ENCODE measurements around the gene XPNPEP2. TPM values are rescaled to one million over a fixed set of nuclear protein-coding genes. Genes with fewer than 3 reads are reported as not detected.

The XPNPEP2 gene
- polyA plus RNA-seq, 3 donors = 0.19 TPM; not detected in 2

DNA sequence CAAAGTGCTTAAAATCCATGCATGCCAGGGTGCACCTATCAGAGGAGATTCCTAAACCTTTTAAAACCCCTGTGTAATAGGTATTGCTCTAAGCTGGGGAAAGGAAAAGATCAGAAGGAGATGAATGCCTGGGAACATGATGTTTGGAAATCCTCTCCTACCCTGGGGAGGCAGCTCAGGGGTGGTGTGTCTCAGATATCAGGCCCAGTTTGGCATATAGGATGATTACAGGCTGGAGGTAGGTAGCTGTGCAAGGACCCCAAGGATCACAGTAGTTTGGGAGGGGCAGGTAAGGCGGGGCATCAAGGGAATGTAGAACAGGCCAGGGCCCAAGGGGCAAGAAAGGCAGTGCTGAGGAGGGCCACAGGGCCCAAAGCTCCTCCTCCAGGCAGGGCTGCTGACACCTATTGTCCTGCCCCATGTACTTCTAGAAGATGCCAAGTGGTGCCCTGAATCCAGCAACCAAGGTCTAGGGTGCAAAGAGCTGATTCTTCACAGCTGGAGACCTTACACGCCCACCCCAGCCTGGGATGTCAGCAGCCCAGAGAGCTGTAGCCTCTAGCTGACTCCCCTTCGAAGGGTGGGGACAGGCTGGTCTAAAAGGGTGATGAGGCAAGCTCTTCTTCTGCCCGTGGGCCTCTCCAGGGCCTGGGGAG, 58.6 kb downstream of the XPNPEP2 start:
- H4K20me1 ChIP-seq (ENCODE audit: insufficient read depth, low read length) = peaks cover 51% of the 10 kb centered on the region
- no peak overlapping the region for H3K4me3 Mint-ChIP-seq
- intact Hi-C loops (cut with micrococcal nuclease) = no loop called here

GRCh38 chrX:129798456-129798855, 59.7 kb downstream of the XPNPEP2 start:
- Histone ChIP-seq H3K4me3 (replicated peaks in 1 of 3; ENCODE audit: low read depth in 2 of 3, low read length in 3 of 3) (no peak overlapping the region), H3K4me1 (ENCODE audit: control insufficient read depth in 1 of 2, insufficient read depth in 2 of 2, low read length in 2 of 2) (peaks cover 11 to 21% of the 10 kb centered on the region in 2 donors), H3K9me3 (replicated peaks in 1 of 2; ENCODE audit: control insufficient read depth in 1 of 2, insufficient read depth in 1 of 2, low read length in 2 of 2) (no peaks in the 10 kb centered on the region), H3K36me3 (replicated peaks in 1 of 2; ENCODE audit: control insufficient read depth in 1 of 2, insufficient read depth in 2 of 2, low read length in 2 of 2) (peaks cover 43 to 56% of the 10 kb centered on the region in 2 donors), H2AFZ (ENCODE audit: insufficient read depth, low read depth, low read length, poor library complexity, severe bottlenecking) (no peak overlapping the region), H3K27me3 (ENCODE audit: control insufficient read depth in 2 of 2, insufficient read depth in 2 of 2, low read length in 2 of 2) (no peaks in the 10 kb centered on the region), H3K9ac (ENCODE audit: insufficient read depth, low read length, poor library complexity, severe bottlenecking) (no peak overlapping the region), H3K79me2 (ENCODE audit: insufficient read depth, low read length) (no peaks in the 10 kb centered on the region), H3K27ac (ENCODE audit: low read depth in 1 of 2, low read length in 2 of 2) (peak overlapping the region; percentile 38 to 42), H4K20me1 (ENCODE audit: insufficient read depth, low read length) (peaks cover 40% of the 10 kb centered on the region), H3K4me2 (replicated peaks; ENCODE audit: extremely low read depth, low read length, poor library complexity, severe bottlenecking) (no peak overlapping the region)
- Mint-ChIP-seq H3K4me1 (peaks cover 31% of the 10 kb centered on the region), H3K36me3 (peaks cover 35 to 51% of the 10 kb centered on the region in 2 donors), H3K4me3 (no peak overlapping the region), H3K27ac (peak overlapping the region in 6 of 7 donors; percentile 35 to 87 (median 76)), H3K27me3 (ENCODE audit: low read depth in 3 of 3) (peaks cover 0 to 11% (median 0%) of the 10 kb centered on the region in 3 donors), H3K9me3 (no peaks in the 10 kb centered on the region)
- WGBS (ENCODE audit: insufficient coverage) = no CpG with 5 or more reads among the region's 3 CpGs
- intact Hi-C loops (cut with micrococcal nuclease) = no loop called here
- TF ChIP-seq, protein P1, sequence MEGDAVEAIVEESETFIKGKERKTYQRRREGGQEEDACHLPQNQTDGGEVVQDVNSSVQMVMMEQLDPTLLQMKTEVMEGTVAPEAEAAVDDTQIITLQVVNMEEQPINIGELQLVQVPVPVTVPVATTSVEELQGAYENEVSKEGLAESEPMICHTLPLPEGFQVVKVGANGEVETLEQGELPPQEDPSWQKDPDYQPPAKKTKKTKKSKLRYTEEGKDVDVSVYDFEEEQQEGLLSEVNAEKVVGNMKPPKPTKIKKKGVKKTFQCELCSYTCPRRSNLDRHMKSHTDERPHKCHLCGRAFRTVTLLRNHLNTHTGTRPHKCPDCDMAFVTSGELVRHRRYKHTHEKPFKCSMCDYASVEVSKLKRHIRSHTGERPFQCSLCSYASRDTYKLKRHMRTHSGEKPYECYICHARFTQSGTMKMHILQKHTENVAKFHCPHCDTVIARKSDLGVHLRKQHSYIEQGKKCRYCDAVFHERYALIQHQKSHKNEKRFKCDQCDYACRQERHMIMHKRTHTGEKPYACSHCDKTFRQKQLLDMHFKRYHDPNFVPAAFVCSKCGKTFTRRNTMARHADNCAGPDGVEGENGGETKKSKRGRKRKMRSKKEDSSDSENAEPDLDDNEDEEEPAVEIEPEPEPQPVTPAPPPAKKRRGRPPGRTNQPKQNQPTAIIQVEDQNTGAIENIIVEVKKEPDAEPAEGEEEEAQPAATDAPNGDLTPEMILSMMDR (IDR thresholded peaks at IDR 0.05) = no peak
- DNase-seq = no peak

More for the DNA sequence above, 58.6 kb downstream of the XPNPEP2 start:
- peaks cover 11 to 21% of the 10 kb centered on the region in 2 donors for H3K4me1 ChIP-seq (ENCODE audit: control insufficient read depth in 1 of 2, insufficient read depth in 2 of 2, low read length in 2 of 2)
- H3K27ac ChIP-seq (ENCODE audit: low read depth in 1 of 2, low read length in 2 of 2) = peak overlapping the region; percentile 12 to 26
- no peaks in the 10 kb centered on the region for H3K9me3 ChIP-seq (replicated peaks in 1 of 2; ENCODE audit: control insufficient read depth in 1 of 2, insufficient read depth in 1 of 2, low read length in 2 of 2)
- no peak overlapping the region for H3K4me2 ChIP-seq (replicated peaks; ENCODE audit: extremely low read depth, low read length, poor library complexity, severe bottlenecking)
- TF ChIP-seq, protein P1 (IDR thresholded peaks at IDR 0.05) = no peak
- H3K4me1 Mint-ChIP-seq = peaks cover 31% of the 10 kb centered on the region
- H3K36me3 Mint-ChIP-seq = peaks cover 46 to 62% of the 10 kb centered on the region in 2 donors
- no peak overlapping the region for H2AFZ ChIP-seq (ENCODE audit: insufficient read depth, low read depth, low read length, poor library complexity, severe bottlenecking)
- H3K27me3 ChIP-seq (ENCODE audit: control insufficient read depth in 2 of 2, insufficient read depth in 2 of 2, low read length in 2 of 2) = no peaks in the 10 kb centered on the region
- no CpG with 5 or more reads among the region's 4 CpGs for WGBS (ENCODE audit: insufficient coverage)
- peaks cover under 1% of the 10 kb centered on the region for H3K79me2 ChIP-seq (ENCODE audit: insufficient read depth, low read length)
- H3K4me3 ChIP-seq (replicated peaks in 1 of 3; ENCODE audit: low read depth in 2 of 3, low read length in 3 of 3) = no peak overlapping the region
- peak overlapping the region in 6 of 7 donors; percentile 26 to 73 (median 58) for H3K27ac Mint-ChIP-seq
- no peak overlapping the region for H3K9ac ChIP-seq (ENCODE audit: insufficient read depth, low read length, poor library complexity, severe bottlenecking)
- H3K9me3 Mint-ChIP-seq = no peaks in the 10 kb centered on the region
- peaks cover 0 to 11% (median 0%) of the 10 kb centered on the region in 3 donors for H3K27me3 Mint-ChIP-seq (ENCODE audit: low read depth in 3 of 3)
- DNase-seq = no peak
- peaks cover 54 to 67% of the 10 kb centered on the region in 2 donors for H3K36me3 ChIP-seq (replicated peaks in 1 of 2; ENCODE audit: control insufficient read depth in 1 of 2, insufficient read depth in 2 of 2, low read length in 2 of 2)
